SU-DHL-6 (cell line): ENCODE results near the gene ARFGEF2.

Experiments
- H2AFZ ChIP-seq: fragments of 200-600 bp; sonication (generic); 2 replicates; pipeline ENCODE4 v1.6.1; 2014; ENCODE audit warnings: low read depth, mild to moderate bottlenecking, moderate library complexity, mixed read lengths, antibody characterized with exemption, low read length; ENCODE audit not compliant: severe bottlenecking
- H3F3A ChIP-seq: fragments of 200-600 bp; shearing (Covaris generic); 2 replicates; pipeline ENCODE4 v1.6.0; 2016; ENCODE audit warnings: antibody characterized with exemption, mild to moderate bottlenecking; ENCODE audit not compliant: insufficient read depth
- H3K27ac ChIP-seq: fragments of 200-600 bp; sonication (generic); 2 replicates; pipeline ENCODE4 v1.5.1; 2016; ENCODE audit warnings: low read depth, mild to moderate bottlenecking, low read length, moderate library complexity, mixed read lengths
- H3K27me3 ChIP-seq: fragments of 200-600 bp; sonication (generic), shearing (Covaris generic); 2 replicates; pipeline ENCODE4 v1.6.0; 2014; ENCODE audit warnings: mild to moderate bottlenecking, low read length
- H3K36me3 ChIP-seq: fragments of 200-600 bp; sonication (generic); 2 replicates; pipeline ENCODE4 v1.6.1; 2014; ENCODE audit warnings: mild to moderate bottlenecking, low read length, mixed read lengths
- H3K4me2 ChIP-seq: fragments of 300-600, 200-600 bp; shearing (Covaris generic), sonication (generic); 2 replicates; pipeline ENCODE4 v1.6.0; 2014; ENCODE audit warnings: low read length, low read depth, mild to moderate bottlenecking; ENCODE audit not compliant: poor library complexity, severe bottlenecking
- H3K4me3 ChIP-seq: fragments of 200-600 bp; sonication (generic); 2 replicates; pipeline ENCODE4 v1.5.1; 2014; ENCODE audit warnings: antibody characterized with exemption, low read length, mild to moderate bottlenecking, mixed read lengths; ENCODE audit not compliant: insufficient read depth, poor library complexity, severe bottlenecking
- H3K79me2 ChIP-seq: fragments of 200-600 bp; sonication (generic); 2 replicates; pipeline ENCODE4 v1.6.1; 2014; ENCODE audit warnings: mild to moderate bottlenecking, low read length, moderate library complexity; ENCODE audit not compliant: insufficient read depth
- H3K9ac ChIP-seq: fragments of 200-600 bp; sonication (generic); 2 replicates; pipeline ENCODE4 v1.7.0; 2014; ENCODE audit warnings: mild to moderate bottlenecking, low read length
- H3K9me2 ChIP-seq: fragments of 200-600 bp; sonication (generic); replicated peaks from 2 replicates; pipeline ENCODE4 v1.6.1; 2014; ENCODE audit warnings: low read length; ENCODE audit not compliant: insufficient read depth
- H3K9me3 ChIP-seq: fragments of 200-600 bp; sonication (generic); 2 replicates; pipeline ENCODE4 v1.6.1; 2014; ENCODE audit warnings: low read length, mixed read lengths; ENCODE audit not compliant: insufficient read depth
- H4K20me1 ChIP-seq: fragments of 200-600 bp; sonication (generic); 2 replicates; pipeline ENCODE4 v1.6.1; 2014; ENCODE audit warnings: low read depth, mild to moderate bottlenecking, antibody characterized with exemption, low read length, moderate library complexity, mixed read lengths
- CTCF ChIP-seq: fragments of 200-600 bp; sonication (generic); IDR thresholded peaks from one replicate; pipeline ENCODE4 v1.5.1; 2017; ENCODE audit warnings: antibody characterized with exemption, mild to moderate bottlenecking, low read length, moderate library complexity; ENCODE audit not compliant: insufficient read depth, poor library complexity, severe bottlenecking
- EZH2phosphoT487 ChIP-seq: fragments of 200-600 bp; sonication (generic), shearing (Covaris generic); conservative IDR thresholded peaks from 2 replicates; pipeline ENCODE4 v1.6.1; 2018; ENCODE audit warnings: mild to moderate bottlenecking, antibody characterized with exemption, low read length, moderate library complexity, mixed read lengths

The ARFGEF2 gene

GRCh38 chr20:49028684-49029083 lies 107.2 kb downstream of the ARFGEF2 start:
- TF ChIP-seq CTCF (no peak), EZH2phosphoT487 (no peak)
- Histone ChIP-seq H3K36me3 (peaks cover 6% of the 10 kb centered on the region; the same call in 1 of the 2 replicates), H3K9me2 (no peaks in the 10 kb centered on the region), H3K9ac (no peak overlapping the region), H3K4me3 (no peak overlapping the region), H3F3A (peaks cover 3% of the 10 kb centered on the region; the same call in 1 of the 2 replicates), H3K4me2 (no peak overlapping the region), H3K9me3 (no peaks in the 10 kb centered on the region), H4K20me1 (no peaks in the 10 kb centered on the region), H3K27me3 (no peaks in the 10 kb centered on the region), H2AFZ (no peak overlapping the region), H3K79me2 (no peaks in the 10 kb centered on the region), H3K27ac (no peak overlapping the region)

- Histone ChIP-seq H3K9me3 (no peaks in the 10 kb centered on the region), H2AFZ (no peak overlapping the region), H3K27me3 (no peaks in the 10 kb centered on the region), H3K27ac (no peak overlapping the region), H3K79me2 (no peaks in the 10 kb centered on the region), H3F3A (peaks cover 3% of the 10 kb centered on the region; the same call in 1 of the 2 replicates), H3K9me2 (no peaks in the 10 kb centered on the region), H3K4me2 (no peak overlapping the region), H4K20me1 (no peaks in the 10 kb centered on the region), H3K9ac (no peak overlapping the region), H3K36me3 (peaks cover 6% of the 10 kb centered on the region; the same call in 1 of the 2 replicates), H3K4me3 (no peak overlapping the region)
- no peak for TF ChIP-seq EZH2phosphoT487
- TF ChIP-seq CTCF: no peak
Measured at GRCh38 chr20:49029203-49029602, 107.7 kb downstream of the ARFGEF2 start.

GRCh38 chr20:49030954-49031619 lies 109.6 kb downstream of the ARFGEF2 start:
- Histone ChIP-seq H3K4me2 (no peak overlapping the region), H3K27ac (no peak overlapping the region), H3K36me3 (peaks cover 11% of the 10 kb centered on the region; the same call in 1 of the 2 replicates), H3K79me2 (no peaks in the 10 kb centered on the region), H3K9me2 (no peaks in the 10 kb centered on the region), H3K9ac (no peak overlapping the region), H4K20me1 (no peaks in the 10 kb centered on the region), H3F3A (peaks cover 3% of the 10 kb centered on the region; the same call in 1 of the 2 replicates), H2AFZ (no peak overlapping the region), H3K4me3 (no peak overlapping the region), H3K9me3 (no peaks in the 10 kb centered on the region), H3K27me3 (no peaks in the 10 kb centered on the region)
- TF ChIP-seq EZH2phosphoT487: no peak
- no peak for TF ChIP-seq CTCF
